ENCODE data around the gene SMCO3.

Gene SMCO3

DNA sequence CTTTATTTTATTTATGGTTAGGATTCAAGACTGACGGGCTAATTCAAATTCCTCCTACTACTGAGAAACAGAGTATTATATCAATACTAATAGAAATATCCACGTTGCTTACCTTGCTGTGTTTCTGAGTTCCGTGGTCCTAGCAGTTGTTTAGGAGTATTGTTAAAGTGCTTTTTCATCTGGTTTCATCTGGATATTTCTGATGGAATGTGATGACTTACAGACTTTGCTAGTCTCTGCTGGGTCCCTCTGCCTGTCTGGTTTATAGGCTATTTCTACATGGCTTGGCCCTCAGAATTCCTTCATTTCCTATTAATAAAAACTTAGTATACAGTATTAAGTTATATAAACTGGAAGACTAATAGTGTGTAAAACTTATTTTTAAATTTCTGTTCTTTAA, at the start of gene SMCO3:
Gene SMCO3, minus strand, starts transcription at position 169 of the 400 bp plus-strand sequence. CDS start 7,502 bp downstream, outside the sequence.
- DNase-seq: no peak

DNA sequence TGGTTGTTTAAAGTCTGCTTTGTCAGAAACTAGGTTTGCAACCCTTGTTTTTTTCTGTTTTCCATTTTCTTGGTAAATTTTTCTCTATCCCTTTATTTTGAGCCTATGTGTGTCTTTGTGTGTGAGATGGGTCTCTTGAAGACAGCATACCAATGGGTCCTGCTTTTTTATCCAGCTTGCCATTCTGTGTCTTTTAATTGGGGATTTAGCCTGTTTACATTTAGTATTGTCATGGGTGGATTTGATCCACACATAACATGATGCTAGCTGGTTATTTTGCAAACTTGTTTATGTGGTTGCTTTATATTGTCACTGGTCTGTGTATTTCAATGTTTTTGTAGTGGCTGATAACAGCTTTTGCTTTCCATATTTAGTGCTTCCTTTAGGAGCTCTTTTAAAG, 46.5 kb upstream of the SMCO3 start:
- DNase-seq: no peak

DNA sequence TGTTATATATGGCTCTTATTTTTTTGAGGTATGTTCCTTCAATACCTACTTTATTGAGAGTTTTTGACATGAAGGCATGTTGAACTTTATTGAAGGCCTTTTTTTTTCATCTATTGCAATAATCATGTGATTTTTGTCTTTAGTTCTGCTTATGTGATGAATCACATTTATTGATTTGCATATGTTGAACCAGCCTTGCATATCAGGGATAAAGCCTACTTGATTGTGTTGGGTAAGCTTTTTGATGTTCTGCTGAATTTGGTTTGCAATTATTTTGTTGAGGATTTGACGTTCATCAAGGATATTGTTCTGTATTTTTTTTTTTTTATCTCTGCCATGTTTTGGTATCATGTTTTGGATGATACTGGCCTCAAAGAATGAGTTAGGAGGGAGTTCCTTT, 44.5 kb upstream of the SMCO3 start:
- DNase-seq: no peak

DNA sequence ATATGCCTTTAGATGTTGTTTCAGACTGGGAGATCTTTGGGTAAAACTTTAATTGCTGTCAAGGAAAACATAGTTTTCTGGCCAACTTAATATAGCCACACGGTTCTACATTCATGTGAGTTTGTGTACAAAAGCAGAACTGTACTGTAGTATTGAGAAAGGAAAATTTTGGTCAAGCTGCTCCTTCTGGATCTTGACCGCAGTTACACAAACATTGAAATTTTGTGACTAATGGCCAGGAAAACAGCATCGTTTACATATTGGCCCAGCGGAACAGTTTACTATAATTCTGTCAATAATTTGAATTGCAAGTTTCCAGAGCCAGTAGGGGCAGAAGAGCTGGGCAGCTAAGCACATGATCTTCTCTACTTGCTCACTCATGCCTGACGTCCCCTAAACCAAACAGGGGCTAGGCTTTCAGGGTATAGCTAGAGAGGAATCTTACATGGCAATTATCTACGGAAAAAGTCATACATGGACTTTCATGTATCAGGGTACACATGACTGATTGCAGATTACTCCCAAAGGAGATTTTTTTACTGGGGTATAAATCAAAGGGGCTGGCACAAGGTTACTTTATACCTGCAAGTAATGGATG, 40.7 kb upstream of the SMCO3 start:
- DNase-seq: no peak

DNA sequence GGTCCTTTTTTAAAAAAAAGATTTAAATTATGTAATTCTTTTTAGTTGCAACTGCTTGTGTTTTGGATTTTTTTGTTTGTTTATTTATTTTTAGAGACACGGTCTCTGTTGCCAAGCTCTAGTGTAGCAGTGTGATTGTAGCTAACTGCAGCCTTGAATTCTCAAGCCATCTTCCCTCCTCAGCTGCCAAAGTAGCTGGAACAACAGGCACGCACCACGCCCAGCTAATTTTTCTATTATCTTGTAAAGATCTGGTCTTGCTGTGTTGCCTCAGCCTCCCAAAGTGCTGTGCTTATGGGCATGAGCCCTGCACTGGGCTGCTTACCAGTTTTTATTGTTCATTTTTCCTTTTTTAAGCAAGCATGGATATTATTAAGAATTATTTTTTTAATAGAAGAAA, 40.0 kb upstream of the SMCO3 start:
- DNase-seq: peak; percentile 52

DNA sequence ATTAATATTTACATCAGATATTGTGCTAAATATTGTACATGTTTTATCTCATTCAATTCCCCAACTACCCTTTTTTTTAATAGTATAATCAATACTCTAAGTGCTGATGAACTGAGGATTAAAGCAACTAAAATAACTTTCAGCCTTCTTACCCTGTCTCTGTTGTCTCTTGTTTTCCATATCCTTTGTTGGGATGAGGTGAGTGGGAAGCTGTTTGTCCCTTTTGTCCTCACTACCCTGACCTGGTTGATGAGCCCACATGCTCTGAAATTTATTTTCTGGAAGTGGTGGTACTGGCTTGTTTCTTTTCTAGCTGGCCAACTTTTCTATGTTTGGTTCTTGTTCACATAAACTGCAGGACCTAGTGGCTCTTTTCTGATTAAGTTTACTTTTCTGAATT, 38.9 kb upstream of the SMCO3 start:
- no peak for DNase-seq

DNA sequence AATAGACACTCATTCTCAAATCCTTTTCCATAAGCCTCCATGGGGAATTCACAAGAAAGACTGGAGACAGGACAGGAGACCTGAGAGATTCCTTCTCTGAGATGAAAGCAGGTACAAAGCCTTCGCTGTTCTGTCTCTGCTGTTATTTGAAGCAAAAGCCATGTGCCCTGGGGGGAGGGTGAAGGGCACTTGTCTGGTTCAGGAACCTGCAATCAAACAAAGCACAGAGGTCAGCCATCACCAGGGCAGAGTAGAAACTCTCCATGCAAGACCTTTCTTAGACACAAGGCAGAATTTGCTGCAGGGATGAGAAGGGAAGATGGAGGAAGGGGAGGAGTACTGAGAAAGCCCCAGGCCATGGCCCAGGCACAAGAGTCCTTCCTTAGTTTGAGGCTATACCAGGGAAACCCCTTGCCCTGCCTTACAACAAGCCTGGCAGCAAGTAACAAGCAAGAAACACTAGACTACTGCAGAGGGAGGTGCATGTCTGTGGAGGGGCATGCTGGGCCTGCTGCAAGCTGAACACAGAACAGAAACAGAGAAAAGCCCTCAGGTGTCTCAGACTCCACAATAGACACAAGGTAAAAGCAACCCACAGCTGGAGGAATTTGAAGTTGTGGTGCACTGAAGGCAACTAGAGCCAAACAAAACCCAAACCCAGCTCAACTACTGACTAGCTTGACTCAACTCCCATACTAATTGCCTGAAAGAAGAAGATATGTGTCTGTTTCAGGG, 37.1 kb upstream of the SMCO3 start:
- no peak for DNase-seq

DNA sequence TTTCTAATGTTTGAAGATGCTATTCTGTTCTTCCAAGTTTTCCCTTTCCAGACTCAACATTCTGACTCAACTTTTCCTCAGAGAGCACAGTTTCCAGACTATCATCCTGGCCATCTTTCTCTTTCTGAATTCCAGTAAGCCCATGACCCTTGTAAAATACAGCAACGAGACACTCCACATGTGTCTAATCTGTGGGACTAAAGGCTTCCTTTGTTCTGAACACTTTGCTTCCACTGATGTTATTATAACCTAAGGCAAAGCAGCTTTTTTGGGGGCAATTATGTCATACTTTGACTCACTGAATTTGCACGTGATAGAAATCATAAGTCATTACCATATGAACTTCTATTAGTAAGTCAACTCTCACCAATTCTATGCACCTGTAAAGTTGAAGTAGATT, 35.7 kb upstream of the SMCO3 start:
- DNase-seq: no peak

DNA sequence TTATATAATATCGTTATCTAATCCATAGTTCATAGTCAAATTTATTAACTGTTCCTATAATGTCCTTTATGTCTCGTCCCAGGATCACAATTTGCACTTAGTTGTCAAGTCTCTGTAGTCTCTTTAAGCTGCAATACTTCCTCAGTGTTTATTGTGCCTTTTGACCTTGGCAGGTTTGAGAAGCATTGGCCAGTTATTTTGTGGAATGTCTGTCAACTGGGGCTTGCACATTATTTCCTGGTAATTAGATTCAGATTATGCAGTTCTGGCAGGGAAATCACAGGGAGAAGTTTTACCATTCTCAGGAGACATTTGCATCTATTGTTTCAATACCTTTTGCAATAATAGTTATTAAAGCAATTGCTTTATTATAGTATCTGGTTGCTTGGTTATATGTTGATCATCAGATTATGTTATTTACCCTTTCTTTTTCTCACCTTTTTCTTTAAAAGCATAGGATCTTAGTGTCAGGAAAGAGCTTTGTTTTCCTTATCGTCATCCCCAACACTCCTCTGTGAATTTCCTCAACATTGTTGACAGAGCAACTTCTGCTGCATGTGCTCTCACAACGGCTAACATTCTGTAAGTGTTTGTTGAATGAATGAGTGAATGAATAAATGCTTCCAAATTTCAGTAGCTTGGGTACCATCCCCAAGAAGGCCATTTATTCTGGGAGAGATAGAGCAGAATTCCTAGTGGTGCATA, 33.0 kb upstream of the SMCO3 start:
- DNase-seq: no peak

DNA sequence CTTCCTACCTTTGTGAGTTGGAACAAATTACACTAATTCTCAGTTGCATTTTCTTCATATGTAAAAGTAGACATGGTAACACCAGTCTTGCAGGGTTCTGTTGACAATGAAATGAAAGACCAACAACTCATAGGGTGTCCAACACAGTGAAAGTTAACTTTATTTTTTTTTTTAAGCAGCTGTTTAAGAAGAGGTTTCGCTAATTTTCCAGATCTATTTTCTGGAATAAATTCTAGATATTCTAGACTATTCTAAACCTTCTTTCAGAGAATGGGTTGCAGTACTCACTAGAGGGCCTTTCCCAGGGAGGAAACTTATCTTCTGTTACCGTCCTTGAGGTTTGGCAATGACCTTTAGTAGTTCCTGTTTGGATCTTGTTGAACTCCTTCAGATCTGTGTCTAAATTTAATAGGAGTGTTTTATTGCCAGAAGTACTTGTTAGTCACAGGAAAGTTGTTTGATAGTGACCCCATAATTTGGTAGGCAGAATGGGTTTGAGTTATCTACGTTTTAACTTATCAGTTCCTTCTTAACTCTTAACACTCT, 32.1 kb upstream of the SMCO3 start:
- DNase-seq: no peak

DNA sequence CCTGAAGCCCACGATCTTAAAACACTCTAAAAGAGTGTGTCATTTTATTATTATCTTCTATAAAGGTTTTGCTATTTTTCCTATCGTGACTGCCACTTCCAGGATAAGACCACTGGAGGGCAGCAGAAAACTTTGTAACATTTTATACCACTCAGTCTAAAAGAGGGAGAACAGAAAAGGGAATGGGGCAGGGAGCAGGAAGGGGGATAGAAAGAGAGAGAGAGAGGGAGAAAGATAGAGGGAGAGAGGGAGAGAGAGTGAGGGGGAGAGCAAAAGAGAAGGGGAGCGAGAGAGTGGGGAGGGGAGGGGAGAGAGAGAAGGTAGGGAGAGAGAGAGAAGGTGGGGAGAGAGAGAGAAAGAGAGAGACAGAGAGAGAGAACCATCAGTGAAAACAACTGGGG, 31.4 kb upstream of the SMCO3 start:
- peak; percentile 24 for DNase-seq

DNA sequence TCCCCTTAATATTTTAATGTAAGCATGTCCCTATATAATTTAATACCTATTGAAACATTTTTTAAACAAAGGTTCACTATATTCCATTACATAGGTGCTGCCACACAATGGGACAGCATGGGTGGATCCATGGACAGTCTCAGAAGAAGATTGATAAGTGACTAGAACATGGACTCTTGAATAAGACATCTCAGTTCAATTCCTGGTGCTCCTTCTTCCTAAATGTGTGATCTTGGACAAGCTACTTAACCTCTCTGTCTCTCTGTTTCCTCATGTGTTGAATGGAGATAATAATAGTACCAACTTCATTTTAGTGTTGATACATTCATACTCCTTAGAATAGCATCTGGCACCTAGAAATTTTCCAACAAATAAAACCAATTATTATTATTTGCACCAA, 30.4 kb upstream of the SMCO3 start:
- DNase-seq: no peak

DNA sequence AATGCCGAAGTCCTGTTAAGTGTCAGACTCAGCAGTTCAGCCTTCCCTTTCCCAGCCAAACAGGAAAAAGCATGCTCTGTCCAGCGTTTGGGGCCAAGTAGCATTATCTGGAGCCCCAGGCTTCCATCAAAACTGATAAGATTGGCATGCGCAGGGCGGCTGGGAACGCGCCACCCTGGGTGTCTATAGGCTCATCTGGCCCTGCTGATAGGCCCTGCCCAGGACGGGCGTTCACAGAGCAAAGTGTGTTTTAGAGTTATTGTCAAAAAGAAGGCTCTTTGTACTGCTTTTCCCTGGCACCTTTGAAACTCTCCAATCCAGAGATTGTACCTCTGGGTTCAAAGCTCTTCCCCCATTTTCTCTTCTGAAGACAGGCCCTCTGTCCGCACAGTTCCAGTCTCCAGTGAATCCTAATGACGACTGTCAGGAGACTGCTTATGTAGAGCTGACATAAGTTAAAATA, 29.5 kb upstream of the SMCO3 start, which contains the start of gene ART4:
Gene ART4, minus strand, starts transcription at position 102 of the 463 bp plus-strand sequence. CDS start 413 bp downstream, outside the sequence.
- no peak for DNase-seq

DNA sequence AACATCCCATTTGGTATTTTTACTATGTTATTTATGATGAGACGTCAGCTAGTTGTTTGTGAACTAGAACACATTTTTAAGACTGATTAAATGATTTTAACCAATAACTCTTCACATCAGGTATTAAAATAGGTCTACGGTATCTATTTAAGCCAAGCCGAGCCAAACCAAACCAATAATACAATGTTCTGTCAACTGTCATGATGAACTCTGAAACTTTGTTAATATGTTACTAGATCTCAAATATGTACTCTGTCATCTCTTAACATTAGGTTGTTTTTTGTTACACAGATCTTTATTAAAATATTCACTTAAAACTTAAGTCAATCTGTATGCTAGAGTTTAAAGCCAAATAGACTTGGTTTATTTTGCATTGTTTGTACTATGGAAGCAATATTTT, 28.3 kb upstream of the SMCO3 start:
- no peak for DNase-seq

DNA sequence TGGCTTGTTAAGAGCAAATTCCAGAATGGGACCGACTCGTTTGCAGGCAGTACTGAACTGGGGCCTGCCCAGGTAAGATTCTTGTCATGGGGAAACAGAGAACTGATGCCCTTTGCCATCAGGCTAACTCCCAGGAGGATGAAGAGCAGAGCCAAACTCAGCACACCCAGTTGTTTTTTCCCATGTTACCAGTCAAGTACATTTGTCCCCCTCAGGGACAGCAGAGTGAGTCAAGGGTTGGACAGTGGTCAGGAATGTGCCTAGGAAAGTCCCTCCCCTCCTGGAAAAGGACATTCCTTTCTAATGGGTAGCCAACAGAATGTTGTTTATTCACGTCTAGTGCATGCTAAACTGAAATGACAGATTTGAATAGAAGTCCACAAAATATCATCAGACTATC, 27.8 kb upstream of the SMCO3 start:
- no peak for DNase-seq

DNA sequence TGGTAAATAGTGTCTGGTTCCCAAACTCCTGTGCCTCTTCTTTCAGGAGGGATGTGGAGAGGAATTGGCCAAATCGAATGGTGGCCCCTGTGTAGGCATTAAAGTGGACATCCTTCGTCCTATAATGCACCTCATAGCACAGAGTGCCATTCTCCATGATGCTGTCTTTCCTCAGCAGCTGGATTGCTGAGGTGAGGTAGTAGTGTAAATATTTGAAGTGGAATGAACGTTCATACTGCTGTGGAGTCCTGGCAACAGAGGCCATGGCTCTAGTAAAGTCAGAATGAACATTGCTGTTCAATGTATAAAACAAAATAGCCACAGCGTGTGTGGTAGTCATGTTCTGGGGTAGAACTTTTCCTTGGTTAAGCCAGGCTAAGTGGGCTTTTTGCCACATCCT, 26.6 kb upstream of the SMCO3 start:
- DNase-seq: no peak

DNA sequence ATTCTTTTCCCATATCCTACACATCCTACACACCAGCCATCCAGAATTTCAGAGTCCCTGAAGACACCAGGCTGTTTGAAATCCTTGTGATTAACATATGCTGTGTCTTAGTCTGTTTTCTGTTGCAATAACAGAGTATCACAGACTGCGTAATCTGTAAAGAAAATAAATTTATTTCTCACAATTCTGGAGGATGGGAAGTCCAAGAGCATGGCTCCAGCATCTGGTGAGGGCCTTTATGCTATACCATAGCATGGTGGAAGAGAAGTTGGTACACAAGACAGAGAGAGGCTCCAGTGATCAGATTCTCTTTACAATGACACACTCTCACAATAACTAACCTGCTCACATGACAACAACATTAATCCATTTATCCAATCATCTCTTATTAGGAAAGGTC, 25.3 kb upstream of the SMCO3 start:
- DNase-seq: no peak

DNA sequence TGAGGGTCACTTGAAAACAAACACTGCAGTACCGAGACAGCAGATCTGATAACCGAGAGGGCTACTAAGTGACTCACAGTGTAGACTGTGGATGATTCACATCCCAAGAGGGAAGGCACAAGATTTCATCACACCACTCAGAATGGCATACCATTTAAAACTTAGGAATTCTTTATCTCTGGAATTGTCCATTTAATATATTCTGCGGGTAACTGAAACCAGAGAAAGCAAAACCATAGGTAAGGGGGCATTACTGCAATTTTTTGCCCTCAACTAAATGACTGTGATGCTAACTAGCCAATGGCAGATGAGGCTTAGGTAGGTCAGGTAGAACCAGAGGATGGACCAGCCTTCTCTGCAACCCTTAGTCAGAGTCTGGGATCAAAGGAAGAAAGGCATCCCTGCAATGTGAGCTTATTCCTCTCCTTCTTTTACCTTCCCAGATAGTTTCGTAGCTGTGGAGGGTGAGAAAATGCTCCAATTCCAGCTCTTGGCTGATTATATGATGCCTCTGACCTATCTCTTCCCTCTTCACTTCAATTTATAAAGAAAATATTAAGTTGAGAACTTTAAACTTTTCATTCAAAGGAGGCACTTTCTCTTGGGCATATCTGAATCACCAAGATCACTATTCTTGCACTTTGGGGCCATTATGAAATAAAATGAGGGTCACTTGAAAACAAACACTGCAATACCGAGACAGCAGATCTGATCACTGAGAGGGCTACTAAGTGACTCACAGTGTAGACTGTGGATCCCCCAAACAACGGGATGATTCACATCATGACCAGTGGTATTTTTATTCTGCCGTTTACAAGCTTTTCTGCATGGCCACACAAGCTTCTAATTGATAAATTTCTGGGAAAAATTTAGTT, 22.6 kb upstream of the SMCO3 start:
- DNase-seq: no peak

DNA sequence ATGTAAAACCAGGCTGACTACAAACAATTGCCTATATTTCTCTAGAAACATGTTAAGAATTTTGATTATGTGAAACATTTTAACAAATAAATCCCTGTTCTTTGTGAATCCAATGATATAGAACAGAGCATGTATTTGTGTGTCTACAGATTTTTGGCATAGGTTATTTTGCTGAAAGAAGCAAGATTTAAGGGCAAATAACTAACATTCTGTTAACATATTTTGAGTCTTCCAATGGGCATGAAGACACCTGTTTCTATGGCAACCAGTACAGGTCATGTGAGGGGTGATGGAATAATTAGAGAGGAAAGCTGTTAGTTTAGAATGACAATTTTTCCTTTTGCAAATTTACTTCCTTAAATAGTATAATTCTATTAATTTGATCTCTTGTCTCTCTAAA, 20.5 kb upstream of the SMCO3 start:
- peak; percentile 33 for DNase-seq

DNA sequence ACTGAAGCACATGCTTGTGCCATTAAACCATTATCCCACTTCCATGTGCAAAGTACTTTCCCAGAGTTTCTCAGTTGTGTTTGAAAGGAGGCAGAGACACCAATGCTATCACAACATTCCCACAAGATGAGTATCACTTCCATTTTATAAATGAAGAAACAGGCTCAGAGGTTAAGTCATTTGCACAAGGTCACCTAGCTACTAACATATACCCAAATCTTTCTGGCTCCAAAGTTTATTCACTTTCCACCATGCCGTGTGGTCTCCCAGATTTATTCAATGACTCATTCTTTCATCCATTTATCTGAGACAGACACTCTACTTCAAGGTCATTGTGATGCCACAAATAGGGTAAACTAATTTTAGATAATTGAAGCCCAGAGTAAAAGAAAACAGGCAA, 20.0 kb upstream of the SMCO3 start:
- no peak for DNase-seq

DNA sequence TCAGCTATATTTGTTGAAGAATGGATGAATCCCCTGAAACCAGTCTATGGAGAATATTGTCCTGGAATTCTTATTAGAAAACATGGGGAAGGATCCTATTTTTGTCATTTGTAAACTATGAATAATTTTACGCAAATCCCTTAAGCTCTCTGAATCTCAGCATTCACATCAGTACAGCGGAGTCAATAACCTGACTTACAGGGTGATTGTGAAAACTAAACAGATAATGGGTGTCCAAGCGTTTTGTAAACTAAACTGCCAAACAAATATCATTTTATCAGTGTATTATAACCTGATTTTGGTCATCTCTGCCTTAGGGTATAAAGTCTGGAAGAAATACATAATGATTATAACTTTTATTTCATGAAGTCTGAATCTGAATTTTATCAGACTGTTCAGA, 19.4 kb upstream of the SMCO3 start:
- DNase-seq: no peak

DNA sequence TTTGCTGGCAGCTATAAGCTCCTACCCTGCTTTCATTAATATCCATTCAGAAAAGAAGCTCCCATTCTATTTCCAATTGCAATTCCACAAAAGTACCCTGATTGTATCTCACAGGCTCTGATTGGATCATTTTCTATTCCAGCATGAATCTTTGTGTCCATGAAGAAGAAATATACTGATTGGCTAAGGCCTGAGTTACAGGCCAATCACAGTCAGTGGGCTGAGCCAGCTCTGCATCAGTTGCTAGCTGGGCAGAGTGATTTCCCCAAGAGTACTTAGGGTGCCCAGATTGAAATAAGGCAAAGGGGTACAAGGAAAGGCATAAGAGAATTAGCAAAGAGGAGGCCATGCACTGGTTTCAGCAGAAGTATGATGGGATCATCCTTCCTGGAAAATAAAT, 14.9 kb upstream of the SMCO3 start:
- DNase-seq: no peak

DNA sequence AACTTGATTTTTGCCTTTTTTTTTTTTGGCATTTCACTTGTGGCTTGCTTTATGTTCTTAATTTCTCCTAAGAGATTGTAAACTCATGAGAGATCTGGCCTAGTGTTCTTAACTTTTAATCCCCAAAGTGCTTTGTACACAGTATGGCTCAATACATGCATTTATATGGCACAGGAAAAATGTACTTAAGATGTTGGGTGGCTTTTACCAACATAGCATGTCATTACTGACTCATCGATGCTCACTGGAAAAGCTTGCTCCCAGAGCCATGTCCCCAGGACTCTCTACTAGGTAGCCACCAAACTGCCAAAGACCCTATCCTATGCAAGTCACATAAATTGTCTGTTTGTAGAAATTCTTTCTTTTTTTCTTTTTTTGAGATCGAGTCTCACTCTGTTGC, 13.1 kb upstream of the SMCO3 start:
- DNase-seq: no peak
